ENCODE results near the gene STARD8.

Gene STARD8

GRCh38 chrX:68753218-68753617 lies 105.8 kb downstream of the STARD8 start:
- peaks cover 11% of the 10 kb centered on the region for H3K4me1 Mint-ChIP-seq
- TF ChIP-seq CTCF (IDR thresholded peaks at IDR 0.05; ENCODE audit: unreplicated experiment in 3 of 3) = no peak
- H3K36me3 Mint-ChIP-seq (ENCODE audit: low read depth) = no peaks in the 10 kb centered on the region
- H3K27ac Mint-ChIP-seq = no peak overlapping the region
- peaks cover 17% of the 10 kb centered on the region for H3K9me3 Mint-ChIP-seq
- no peak overlapping the region for H3K4me3 Mint-ChIP-seq
- no peaks in the 10 kb centered on the region for H3K27me3 Mint-ChIP-seq (ENCODE audit: low read depth)

DNA sequence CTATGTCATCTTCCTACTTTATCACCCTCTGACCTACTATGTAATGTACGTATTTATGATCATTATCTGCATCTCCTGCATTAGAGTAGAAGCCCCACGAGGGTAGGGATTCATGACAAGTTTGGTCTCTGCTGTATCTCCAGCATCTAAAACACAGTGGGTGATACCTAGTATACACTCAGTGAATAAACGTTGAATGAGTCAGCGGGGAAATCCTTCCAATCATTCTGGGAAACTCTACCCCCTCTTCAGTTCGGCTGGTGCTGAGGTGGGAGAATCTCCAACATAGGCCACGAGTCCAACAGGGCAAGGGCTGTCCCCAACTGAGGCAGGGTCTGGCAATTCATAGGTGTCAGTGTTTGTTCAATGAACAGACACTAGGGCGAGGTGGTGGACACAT lies 106.9 kb downstream of the STARD8 start:
- Mint-ChIP-seq H3K36me3 (ENCODE audit: low read depth) (no peaks in the 10 kb centered on the region), H3K9me3 (peaks cover 17% of the 10 kb centered on the region), H3K27ac (no peak overlapping the region), H3K4me3 (no peak overlapping the region), H3K4me1 (peaks cover 11% of the 10 kb centered on the region), H3K27me3 (ENCODE audit: low read depth) (no peaks in the 10 kb centered on the region)
- TF ChIP-seq CTCF (IDR thresholded peaks at IDR 0.05; ENCODE audit: unreplicated experiment in 3 of 3) = no peak

DNA sequence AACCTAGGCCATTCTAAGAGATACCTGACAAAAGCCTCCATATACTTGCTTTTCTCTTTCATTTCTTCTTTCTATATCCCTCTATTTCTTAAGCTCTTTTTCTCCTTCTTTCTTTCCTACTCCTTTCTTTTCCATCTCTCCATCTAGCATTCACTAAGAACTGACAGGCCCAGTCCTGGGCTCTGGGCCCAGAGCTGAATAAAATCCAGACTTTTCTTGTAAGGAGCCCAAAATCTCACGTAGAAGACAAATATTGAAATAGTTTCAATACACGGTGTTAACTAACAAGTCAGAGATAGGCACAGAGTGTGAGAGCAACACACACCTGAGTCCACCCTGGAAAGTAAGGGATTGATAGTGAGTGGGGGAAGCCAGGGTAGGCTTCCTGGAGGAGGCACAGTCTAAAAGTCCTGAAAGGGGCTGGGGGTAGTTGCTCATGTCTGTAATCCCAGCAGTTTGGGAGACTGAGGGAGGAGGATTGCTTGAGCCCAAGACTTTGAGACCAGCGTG lies 108.2 kb downstream of the STARD8 start:
- peaks cover 16% of the 10 kb centered on the region for H3K9me3 Mint-ChIP-seq
- no peak for TF ChIP-seq CTCF (IDR thresholded peaks at IDR 0.05; ENCODE audit: unreplicated experiment in 3 of 3)
- H3K27me3 Mint-ChIP-seq (ENCODE audit: low read depth) = no peaks in the 10 kb centered on the region
- no peaks in the 10 kb centered on the region for H3K36me3 Mint-ChIP-seq (ENCODE audit: low read depth)
- peaks cover 11% of the 10 kb centered on the region for H3K4me1 Mint-ChIP-seq
- H3K27ac Mint-ChIP-seq = peak overlapping the region in 1 of 3 experiments; percentile 58
- H3K4me3 Mint-ChIP-seq = no peak overlapping the region

- no peaks in the 10 kb centered on the region for H3K27me3 Mint-ChIP-seq (ENCODE audit: low read depth)
- no peak overlapping the region for H3K4me3 Mint-ChIP-seq
- peaks cover 9% of the 10 kb centered on the region for H3K4me1 Mint-ChIP-seq
- H3K27ac Mint-ChIP-seq = no peak overlapping the region
- peaks cover 16% of the 10 kb centered on the region for H3K9me3 Mint-ChIP-seq
- no peak for TF ChIP-seq CTCF (IDR thresholded peaks at IDR 0.05; ENCODE audit: unreplicated experiment in 3 of 3)
- no peaks in the 10 kb centered on the region for H3K36me3 Mint-ChIP-seq (ENCODE audit: low read depth)
Measured at GRCh38 chrX:68757331-68757730, 109.9 kb downstream of the STARD8 start.

DNA sequence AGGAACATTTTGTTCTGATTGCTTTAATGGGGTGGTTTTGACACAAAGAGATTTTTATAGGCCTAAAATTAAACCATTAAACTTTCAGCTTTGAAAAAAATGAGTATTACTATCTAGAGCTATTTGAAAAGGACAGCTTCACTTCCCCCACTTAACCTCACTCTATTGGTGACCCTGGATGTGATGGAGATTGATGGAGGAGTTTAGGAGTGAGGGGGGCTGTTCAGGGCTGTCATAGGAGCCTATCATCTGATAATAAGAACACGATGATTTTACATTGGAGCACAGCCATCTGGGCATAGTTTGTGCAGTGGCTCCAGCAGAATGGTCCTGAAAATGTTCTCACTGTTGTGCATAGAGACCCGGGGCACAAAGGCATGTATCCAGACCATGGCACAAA lies 110.3 kb downstream of the STARD8 start:
- H3K36me3 Mint-ChIP-seq (ENCODE audit: low read depth) = no peaks in the 10 kb centered on the region
- peaks cover 16% of the 10 kb centered on the region for H3K9me3 Mint-ChIP-seq
- peaks cover 5% of the 10 kb centered on the region for H3K4me1 Mint-ChIP-seq
- no peak overlapping the region for H3K27ac Mint-ChIP-seq
- H3K4me3 Mint-ChIP-seq = no peak overlapping the region
- no peaks in the 10 kb centered on the region for H3K27me3 Mint-ChIP-seq (ENCODE audit: low read depth)
- no peak for TF ChIP-seq CTCF (IDR thresholded peaks at IDR 0.05; ENCODE audit: unreplicated experiment in 3 of 3)

DNA sequence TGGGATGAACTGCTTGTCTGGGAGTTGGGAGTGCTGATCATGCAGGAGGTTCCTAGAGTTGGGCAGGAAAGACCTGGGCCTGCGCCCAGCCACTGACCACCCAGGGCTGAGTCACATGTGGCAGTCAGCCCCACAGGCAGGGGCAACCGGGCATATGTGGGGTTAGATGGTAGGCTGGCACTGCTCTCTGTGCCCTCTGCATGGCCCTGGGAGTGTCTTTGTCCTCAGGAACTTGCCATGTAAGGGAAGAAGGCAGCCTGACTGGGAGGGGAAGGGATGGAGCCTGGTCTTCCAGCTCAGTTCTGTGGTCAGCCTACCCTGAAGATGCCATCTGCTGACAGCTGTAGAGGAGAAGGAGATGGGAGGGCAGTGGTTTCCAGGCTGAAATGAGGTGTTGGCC lies 111.2 kb downstream of the STARD8 start:
- TF ChIP-seq CTCF (IDR thresholded peaks at IDR 0.05; ENCODE audit: unreplicated experiment in 3 of 3) = no peak
- Mint-ChIP-seq H3K4me1 (peaks cover 5% of the 10 kb centered on the region), H3K4me3 (no peak overlapping the region), H3K9me3 (peaks cover 16% of the 10 kb centered on the region), H3K36me3 (ENCODE audit: low read depth) (no peaks in the 10 kb centered on the region), H3K27ac (no peak overlapping the region), H3K27me3 (ENCODE audit: low read depth) (no peaks in the 10 kb centered on the region)

All from nephron (organoid).